COLO668 (cell line): ENCODE measurements around the gene PLP1.
"Not testable (repeated sequence)": the region's sequence is repeated elsewhere in the genome, so short reads cannot be mapped to it uniquely, and the experiment has no call there.

Experiments used
- DNase-seq: peaks from one replicate; lab custom pipeline; 2025; ENCODE audit not compliant: unreplicated experiment; lab: John Stamatoyannopoulos, UW

Gene PLP1

DNA sequence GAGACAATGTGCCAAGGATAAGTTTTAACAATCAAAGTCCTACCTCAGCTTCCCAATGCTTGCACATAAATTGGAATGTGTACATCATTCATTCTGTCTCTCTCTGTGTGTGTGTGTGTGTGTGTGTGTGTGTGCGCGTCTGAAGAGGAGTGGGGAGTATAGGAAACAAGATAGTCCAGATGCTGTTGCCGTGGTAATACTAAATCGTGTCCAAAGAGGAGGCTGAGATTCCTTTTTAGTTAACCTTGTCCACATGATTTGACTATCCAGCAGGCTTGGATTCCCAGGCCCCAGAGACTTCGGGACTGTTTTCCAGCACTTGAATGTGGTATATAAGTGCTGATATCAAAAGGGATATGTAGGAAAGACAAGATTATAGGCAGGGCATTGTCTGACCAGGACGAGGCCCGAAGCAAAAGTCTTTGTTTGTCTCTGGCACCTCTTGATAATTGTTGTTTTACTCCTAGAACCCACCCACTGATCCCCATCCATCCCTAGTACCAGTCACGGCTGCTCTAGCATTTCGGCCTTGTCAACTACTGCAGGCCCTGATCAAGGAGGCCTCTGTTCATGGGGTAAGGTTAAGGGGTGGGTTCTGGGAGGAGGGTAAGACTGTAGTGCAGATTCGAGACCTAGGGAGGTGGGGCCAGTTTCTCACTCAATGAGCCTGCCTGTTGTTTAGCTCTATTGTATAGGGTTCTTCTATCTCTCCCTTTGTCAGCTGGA is 3.9 kb downstream of the PLP1 start:
- no peak for DNase-seq

DNA sequence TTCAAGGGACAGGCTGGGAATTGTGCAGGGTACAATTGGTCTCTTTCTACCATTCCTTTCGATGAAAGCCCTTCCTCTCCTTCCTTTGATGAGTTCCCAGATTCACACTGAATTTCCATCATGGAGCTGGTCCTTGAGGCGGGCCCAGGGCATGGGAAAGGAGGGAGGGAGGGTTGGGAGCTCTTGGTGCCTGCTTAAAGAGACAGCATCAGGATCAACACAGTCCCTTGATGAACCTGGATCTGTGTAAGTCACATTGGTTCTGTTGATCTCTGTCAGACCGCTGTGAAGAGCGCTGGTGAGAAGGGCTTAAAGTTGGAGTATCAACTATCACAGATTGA is 4.4 kb downstream of the PLP1 start:
- no peak for DNase-seq

DNA sequence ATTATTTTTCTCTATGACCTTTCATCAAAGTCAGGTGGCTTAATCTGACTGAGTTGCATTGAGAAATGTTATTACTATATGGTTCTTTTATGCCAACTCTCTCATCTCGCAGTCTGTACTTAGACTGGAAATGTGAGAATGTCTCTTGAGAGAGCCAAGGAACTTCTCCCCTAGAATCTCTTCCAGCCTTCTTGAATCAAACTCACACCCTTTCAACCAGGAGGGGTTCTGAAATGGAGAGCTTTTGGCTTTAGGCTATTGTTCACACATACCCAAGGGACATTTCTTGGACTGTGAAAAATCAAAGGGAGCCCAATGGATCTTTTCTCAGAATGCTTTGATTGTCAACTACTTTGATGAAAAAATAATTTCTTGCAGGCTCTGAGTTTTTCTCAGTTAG is 5.1 kb downstream of the PLP1 start:
- no peak for DNase-seq

GRCh38 chrX:103782640-103783039 is 6.0 kb downstream of the PLP1 start:
- DNase-seq, result no peak

DNA sequence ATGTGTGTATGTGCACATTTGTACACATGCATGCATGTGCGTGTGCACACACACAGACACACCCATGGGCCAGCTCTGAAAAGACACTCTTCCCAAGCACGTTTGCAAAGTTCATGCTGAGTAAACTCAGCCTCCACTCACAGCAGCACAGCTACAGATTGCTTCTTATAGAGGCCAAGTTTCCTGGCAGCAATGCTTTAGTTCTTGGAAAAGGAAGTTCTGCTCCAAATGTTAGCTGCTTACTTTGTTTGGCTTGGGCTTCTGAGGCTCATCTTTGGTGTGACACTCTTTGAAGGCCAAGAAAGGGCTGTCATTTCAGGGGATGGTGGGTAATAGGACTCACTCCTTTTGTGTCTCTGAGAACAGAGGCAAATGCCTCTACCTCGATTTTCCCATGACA is 6.6 kb downstream of the PLP1 start:
- no peak for DNase-seq

DNA sequence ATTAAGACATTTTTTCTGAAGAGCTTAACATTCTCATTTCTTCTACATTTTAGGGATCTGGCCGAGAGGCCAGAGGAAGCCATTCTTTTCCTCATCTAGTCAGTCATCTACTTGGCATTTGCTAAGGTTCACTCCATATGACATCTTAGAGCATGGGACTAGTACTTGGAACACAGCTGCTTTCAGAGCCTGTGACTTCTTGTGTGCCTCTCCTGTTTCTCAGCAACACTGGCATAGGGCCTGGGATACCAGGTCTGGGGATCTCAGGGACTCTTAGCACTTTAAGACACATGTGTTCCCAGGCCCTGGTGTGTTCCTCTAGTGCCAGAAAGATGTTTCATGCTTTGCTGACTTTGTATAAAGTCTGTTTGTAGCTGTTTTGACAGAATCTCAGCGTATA is 7.3 kb downstream of the PLP1 start:
- DNase-seq, result no peak

GRCh38 chrX:103789004-103789403 is 12.4 kb downstream of the PLP1 start:
- no peak for DNase-seq

DNA sequence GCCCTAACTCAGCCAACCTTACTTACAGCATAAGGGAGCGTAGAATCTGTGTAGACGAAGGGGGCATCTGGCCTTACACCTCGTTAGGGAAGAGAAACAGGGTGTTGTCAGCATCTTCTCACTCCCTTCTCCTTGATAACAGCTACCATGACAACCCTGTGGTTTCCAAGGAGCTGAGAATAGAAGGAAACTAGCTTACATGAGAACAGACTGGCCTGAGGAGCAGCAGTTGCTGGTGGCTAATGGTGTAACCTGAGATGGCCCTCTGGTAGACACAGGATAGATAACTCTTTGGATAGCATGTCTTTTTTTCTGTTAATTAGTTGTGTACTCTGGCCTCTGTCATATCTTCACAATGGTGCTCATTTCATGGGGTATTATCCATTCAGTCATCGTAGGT is 14.6 kb downstream of the PLP1 start:
- no peak for DNase-seq

- DNase-seq, result no peak
These were observed 15.3 kb downstream of the PLP1 start for GRCh38 chrX:103791826-103792485.

- DNase-seq, result no peak
These were observed 16.4 kb downstream of the PLP1 start for GRCh38 chrX:103792916-103793544.

DNA sequence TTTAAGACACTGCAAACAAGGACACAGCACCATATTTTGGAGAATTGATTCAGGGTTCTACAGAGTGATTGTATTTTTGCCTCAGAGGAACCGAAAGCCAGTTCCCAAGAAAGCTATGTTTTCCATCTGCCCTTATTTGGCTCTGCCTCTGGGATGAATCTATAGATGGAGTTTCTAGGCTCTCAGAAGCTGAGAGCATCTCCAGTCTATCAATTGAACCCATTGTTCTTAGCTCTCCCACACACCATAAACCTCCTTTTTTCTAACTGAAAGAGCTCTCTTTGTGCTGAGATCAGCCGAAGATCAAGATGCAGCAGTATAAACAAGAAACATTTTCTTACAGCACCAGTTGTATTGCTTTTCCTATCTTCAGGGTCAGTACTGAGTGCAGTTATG is 16.9 kb downstream of the PLP1 start:
- no peak for DNase-seq

GRCh38 chrX:103794119-103794518 is 17.5 kb downstream of the PLP1 start:
- DNase-seq, result no peak

DNA sequence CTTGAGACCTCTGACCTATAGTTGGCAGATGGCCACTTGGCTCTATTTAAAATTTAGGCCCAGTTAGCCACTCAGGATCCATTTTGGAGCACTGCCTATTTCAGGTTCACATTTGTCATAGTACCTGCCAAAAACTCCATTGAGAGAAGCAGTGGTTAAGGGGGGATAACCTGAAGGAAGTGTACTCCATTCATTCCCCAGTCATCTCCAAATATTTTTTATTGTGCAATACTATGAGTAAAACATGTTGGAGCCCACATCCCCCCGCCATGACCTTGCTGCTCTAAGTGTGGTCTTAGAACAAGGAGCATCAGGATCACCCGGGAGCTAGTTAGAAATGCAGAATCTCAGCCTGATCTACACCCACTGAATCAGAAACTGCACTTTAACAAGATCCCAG is 21.1 kb downstream of the PLP1 start:
- no peak for DNase-seq

DNA sequence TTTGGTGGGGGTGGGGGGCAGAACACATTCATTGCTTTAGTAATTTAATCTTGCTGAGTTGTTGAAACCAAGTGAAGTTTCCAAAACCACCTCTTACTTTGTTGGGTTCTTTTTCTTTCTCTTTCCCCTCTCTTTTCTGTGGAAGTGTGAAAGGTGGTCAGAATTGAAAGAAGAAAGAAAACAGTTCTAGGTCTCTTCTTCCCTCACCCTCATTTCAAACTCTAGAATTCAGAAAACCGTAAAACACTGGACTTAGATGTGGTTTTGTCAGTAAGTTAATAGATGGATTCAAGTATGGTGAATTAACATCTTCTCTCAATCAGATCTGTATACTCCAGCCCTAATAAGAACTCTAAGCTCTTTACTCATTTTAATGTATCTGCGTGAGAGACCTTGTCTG is 23.7 kb downstream of the PLP1 start:
- DNase-seq, result no peak

GRCh38 chrX:103805860-103806259 is 29.2 kb downstream of the PLP1 start:
- no peak for DNase-seq

- no peak for DNase-seq
These were observed 30.3 kb downstream of the PLP1 start for GRCh38 chrX:103806862-103807474.

DNA sequence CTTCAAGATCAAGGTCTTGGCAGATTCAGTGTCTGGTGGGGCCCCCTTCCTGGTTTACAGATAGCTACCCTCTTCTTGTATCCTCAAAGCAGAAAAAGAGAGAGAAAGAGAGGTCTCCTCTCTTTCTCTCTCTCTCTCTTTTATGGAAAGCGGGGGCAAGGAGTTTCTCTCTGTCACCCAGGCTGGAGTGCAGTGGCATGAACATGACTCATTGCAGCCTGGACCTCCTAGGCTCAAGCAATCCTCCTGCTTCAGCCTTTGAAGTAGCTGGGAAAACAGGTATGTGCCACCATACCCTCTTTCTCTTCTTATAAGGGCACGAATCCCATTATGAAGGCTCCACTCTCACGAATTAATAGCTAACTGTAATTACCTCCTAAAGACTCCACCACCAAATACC is 35.2 kb downstream of the PLP1 start:
- no peak for DNase-seq

DNA sequence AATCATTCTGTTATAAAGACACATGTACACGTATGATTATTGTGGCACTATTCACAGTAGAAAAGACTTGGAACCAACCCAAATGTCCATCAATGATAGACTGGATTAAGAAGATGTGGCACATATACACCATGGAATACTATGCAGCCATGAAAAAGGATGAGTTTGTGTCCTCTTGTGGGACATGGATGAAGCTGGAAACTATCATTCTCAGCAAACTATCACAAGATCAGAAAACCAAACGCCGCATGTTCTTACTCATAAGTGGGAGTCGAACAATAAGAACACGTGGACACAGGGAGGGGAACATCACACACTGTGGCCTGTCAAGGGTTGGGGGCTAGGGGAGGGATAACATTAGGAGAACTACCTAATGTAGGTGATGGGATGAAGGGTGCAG is 40.5 kb downstream of the PLP1 start:
- DNase-seq, result not testable (repeated sequence)

GRCh38 chrX:103817502-103817901 is 40.9 kb downstream of the PLP1 start:
- DNase-seq, result peak; percentile 9

DNA sequence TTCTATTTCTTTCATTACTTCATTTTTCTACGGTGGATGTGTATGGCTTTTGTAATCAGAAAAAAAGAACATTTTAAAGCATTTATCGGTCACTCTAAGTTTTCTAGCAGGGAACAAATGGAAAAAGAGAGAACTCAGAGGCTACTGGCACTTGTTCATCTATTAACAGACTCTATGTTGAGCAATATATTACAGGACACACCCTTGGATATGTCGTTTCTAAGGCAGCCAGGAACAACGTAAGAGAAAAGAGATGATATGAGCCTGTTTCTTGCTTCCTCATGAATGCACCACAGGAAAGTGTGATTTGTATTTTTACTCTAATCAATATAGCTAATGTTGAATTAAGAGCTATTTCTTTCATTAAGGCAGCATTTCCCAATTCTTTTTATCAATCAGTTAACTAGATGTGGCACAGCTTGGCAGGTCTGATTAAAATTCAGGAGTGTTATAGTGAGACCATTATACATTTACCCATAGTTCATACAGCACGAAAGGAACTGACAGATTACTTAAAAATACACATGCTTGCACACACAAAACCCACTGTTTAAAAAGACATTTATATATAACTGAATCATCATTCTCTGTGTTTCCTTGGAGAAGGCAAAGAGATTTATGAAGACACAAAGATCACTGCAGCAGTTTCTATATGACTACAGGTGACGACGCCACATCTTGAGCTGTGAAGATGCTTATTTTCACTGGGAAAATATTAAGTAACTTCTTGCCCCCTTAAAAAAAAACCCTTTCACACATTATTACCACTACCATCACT is 42.4 kb downstream of the PLP1 start:
- DNase-seq, result no peak

DNA sequence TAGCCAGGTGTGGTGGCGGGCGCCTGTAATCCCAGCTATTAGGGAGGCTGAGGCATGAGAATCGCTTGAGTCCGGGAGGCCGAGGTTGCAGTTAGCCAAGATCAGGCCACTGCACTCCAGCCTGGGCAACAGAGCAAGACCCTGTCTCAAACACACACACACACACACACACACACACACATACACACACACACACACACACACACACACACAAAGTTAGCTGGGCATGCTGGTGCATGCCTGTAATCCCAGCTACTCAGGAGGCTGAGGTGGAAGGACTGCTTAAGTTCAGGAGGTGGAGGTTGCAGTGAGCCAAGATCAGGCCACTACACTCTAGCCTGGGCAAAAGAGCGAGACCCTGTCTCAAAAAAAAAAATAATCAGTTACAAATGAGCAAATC is 44.2 kb downstream of the PLP1 start:
- DNase-seq, result not testable (repeated sequence)
